Left lung (tissue), 10 donors: ENCODE results near the gene IGFL2. TPM values are rescaled to one million over a fixed set of nuclear protein-coding genes. Genes with fewer than 3 reads are reported as not detected.
"Not testable (repeated sequence)": the region's sequence is repeated elsewhere in the genome, so short reads cannot be mapped to it uniquely, and the experiment has no call there.

ENCODE experiments used
- ATAC-seq: fragments of 200-7000 bp; cut with Tn5 transposase; one replicate; pipeline ENCODE4 v1.9.1; 2020; ENCODE audit warnings: moderate library complexity
- DNase-seq, 4 donors: peaks; one replicate each; pipeline ENCODE4 v3.0.0-alpha.2; 2013 to 2020
- H3K27ac ChIP-seq, 2 donors: fragments of 200-600 bp; sonication (generic) in 1 of 2; one replicate each; pipeline versions ENCODE4 v1.5.0 to v1.8.0; 2020 to 2021
- H3K27me3 ChIP-seq, 2 donors: fragments of 200-600 bp; sonication (generic) in 1 of 2; one replicate each; pipeline versions ENCODE4 v1.5.0 to v1.8.0; 2020 to 2021
- H3K36me3 ChIP-seq, 2 donors: fragments of 200-600 bp; sonication (generic) in 1 of 2; one replicate each; pipeline versions ENCODE4 v1.5.0 to v1.8.0; 2020 to 2021
- H3K4me1 ChIP-seq, 2 donors: fragments of 200-600 bp; one replicate each; pipeline ENCODE4 v1.8.0; 2021
- H3K4me3 ChIP-seq, 2 donors: fragments of 200-600 bp; sonication (generic) in 1 of 2; one replicate each; pipeline versions ENCODE4 v1.5.0 to v1.8.0; 2020 to 2021; ENCODE audit warnings: mild to moderate bottlenecking in 1 of 2
- H3K9me3 ChIP-seq, 2 donors: fragments of 200-600 bp; sonication (generic) in 1 of 2; one replicate each; pipeline versions ENCODE4 v1.5.0 to v1.8.0; 2020 to 2021
- CTCF ChIP-seq, 2 donors: fragments of 200-600 bp; sonication (generic) in 1 of 2; IDR thresholded peaks; one replicate each; pipeline versions ENCODE4 v1.5.0 to v1.8.0; 2021; ENCODE audit warnings: antibody characterized with exemption in 2 of 2
- intact Hi-C, 2 donors: fragments of 100-400 bp; cut with DNase I; formaldehyde crosslinking; loops; one replicate each; pipeline versions ENCODE4 v1.11.2 to v1.14.2; 2022
- polyA plus RNA-seq, 6 donors: library from polyadenylated mRNA; unstranded; fragments of 120-200 nt; gene quantifications; one replicate each; pipeline ENCODE4 v1.2.1, GENCODE V29; 2013; ENCODE audit not compliant: insufficient read length in 6 of 6
- total RNA-seq, 2 donors: library from RNA; stranded (reverse); fragmentation: NEBNext Ultra II Directional; extraction: Animal tissue kit (Norgen Biotek cat#: 25700); gene quantifications; one replicate each; pipeline ENCODE4 v1.2.1, GENCODE V29; 2021
- donor health status: DM: no; HTN: yes; CAD: no.
- donor health status: DM: no; HTN: no; CAD: no.

IGFL2 gene
- total and polyA plus RNA-seq, 8 donors: 0.28 to 1.8 (median 1.3) TPM; not detected in 1

GRCh38 chr19:46202872-46203860 lies 55.1 kb downstream of the IGFL2 start:
- no peak for TF ChIP-seq CTCF (IDR thresholded peaks at IDR 0.05)
- intact Hi-C loops: no loop called here
- no peak for DNase-seq
- H3K36me3 ChIP-seq: no peaks in the 10 kb centered on the region
- H3K9me3 ChIP-seq: no peaks in the 10 kb centered on the region
- H3K4me1 ChIP-seq: no peaks in the 10 kb centered on the region
- no peak overlapping the region for H3K27ac ChIP-seq
- no peak overlapping the region for H3K4me3 ChIP-seq
- no peaks in the 10 kb centered on the region for H3K27me3 ChIP-seq
- ATAC-seq: no peak

- H3K4me3 ChIP-seq: no peak overlapping the region
- ATAC-seq (no peak), DNase-seq (no peak)
- H3K4me1 ChIP-seq: no peaks in the 10 kb centered on the region
- intact Hi-C loops: no loop called here
- H3K36me3 ChIP-seq: no peaks in the 10 kb centered on the region
- no peaks in the 10 kb centered on the region for H3K27me3 ChIP-seq
- no peak overlapping the region for H3K27ac ChIP-seq
- no peak for TF ChIP-seq CTCF (IDR thresholded peaks at IDR 0.05)
- no peaks in the 10 kb centered on the region for H3K9me3 ChIP-seq
These were observed 56.0 kb downstream of the IGFL2 start for GRCh38 chr19:46204008-46204407.

GRCh38 chr19:46205183-46205984 lies 57.3 kb downstream of the IGFL2 start:
- no peaks in the 10 kb centered on the region for H3K9me3 ChIP-seq
- TF ChIP-seq CTCF (IDR thresholded peaks at IDR 0.05): no peak
- H3K4me1 ChIP-seq: no peaks in the 10 kb centered on the region
- no peaks in the 10 kb centered on the region for H3K36me3 ChIP-seq
- no peak overlapping the region for H3K27ac ChIP-seq
- ATAC-seq (no peak), DNase-seq (no peak)
- H3K27me3 ChIP-seq: no peaks in the 10 kb centered on the region
- intact Hi-C loops: no loop called here
- no peak overlapping the region for H3K4me3 ChIP-seq

GRCh38 chr19:46206176-46206575 lies 58.1 kb downstream of the IGFL2 start:
- H3K4me3 ChIP-seq: no peak overlapping the region
- no peaks in the 10 kb centered on the region for H3K9me3 ChIP-seq
- H3K4me1 ChIP-seq: no peaks in the 10 kb centered on the region
- H3K27ac ChIP-seq: no peak overlapping the region
- H3K36me3 ChIP-seq: no peaks in the 10 kb centered on the region
- no peak for TF ChIP-seq CTCF (IDR thresholded peaks at IDR 0.05)
- no peaks in the 10 kb centered on the region for H3K27me3 ChIP-seq
- ATAC-seq (no peak), DNase-seq (no peak)
- intact Hi-C loops: no loop called here

- TF ChIP-seq CTCF (IDR thresholded peaks at IDR 0.05): no peak
- no peak overlapping the region for H3K27ac ChIP-seq
- ATAC-seq: no peak
- intact Hi-C loops: no loop called here
- H3K4me1 ChIP-seq: peaks cover 0 to 3% of the 10 kb centered on the region in 2 donors
- H3K27me3 ChIP-seq: no peaks in the 10 kb centered on the region
- no peaks in the 10 kb centered on the region for H3K36me3 ChIP-seq
- no peaks in the 10 kb centered on the region for H3K9me3 ChIP-seq
- DNase-seq: no peak
- no peak overlapping the region for H3K4me3 ChIP-seq
These were observed 58.6 kb downstream of the IGFL2 start for GRCh38 chr19:46206682-46207081.

- H3K36me3 ChIP-seq, ATAC-seq, H3K4me3 ChIP-seq, H3K27me3 ChIP-seq, intact Hi-C loops, H3K9me3 ChIP-seq, DNase-seq, H3K4me1 ChIP-seq, H3K27ac ChIP-seq: not testable (repeated sequence)
These were observed 59.8 kb downstream of the IGFL2 start for GRCh38 chr19:46207858-46208257.
